Lung (tissue), 12 donors: ENCODE data around the gene DISC1. TPM values are rescaled to one million over a fixed set of nuclear protein-coding genes. Genes with fewer than 3 reads are reported as not detected.

ENCODE experiments used
- ATAC-seq: fragments of 200-7000 bp; cut with Tn5 transposase; one replicate; pipeline ENCODE4 v1.9.1; 2020; ENCODE audit warnings: moderate number of reproducible peaks; ENCODE audit not compliant: insufficient read depth, low FRiP score
- DNase-seq, 3 donors: peaks; one replicate each; pipeline ENCODE4 v3.0.0-alpha.2; 2013 to 2017
- H3K27ac ChIP-seq, 2 donors: one replicate each; pipeline ENCODE4 v1.5.1; 2013; ENCODE audit warnings: mild to moderate bottlenecking in 2 of 2, moderate library complexity in 2 of 2, control low read depth in 1 of 2, inconsistent platforms in 1 of 2, low read depth in 1 of 2, low read length in 1 of 2
- H3K27me3 ChIP-seq, 3 donors: one replicate each; pipeline ENCODE4 v1.5.1; 2013; ENCODE audit warnings: low read length in 2 of 3; ENCODE audit not compliant: control insufficient read depth in 3 of 3, insufficient read depth in 3 of 3
- H3K36me3 ChIP-seq, 4 donors: one replicate each; pipeline ENCODE4 v1.5.1; 2013; ENCODE audit warnings: low read length in 4 of 4, mild to moderate bottlenecking in 1 of 4, moderate library complexity in 1 of 4; ENCODE audit not compliant: control insufficient read depth in 4 of 4, insufficient read depth in 4 of 4
- H3K4me1 ChIP-seq, 5 donors: one replicate each; pipeline ENCODE4 v1.5.1; 2013; ENCODE audit warnings: low read length in 5 of 5, mild to moderate bottlenecking in 2 of 5, moderate library complexity in 1 of 5; ENCODE audit not compliant: control insufficient read depth in 5 of 5, insufficient read depth in 5 of 5
- H3K4me3 ChIP-seq: one replicate; pipeline ENCODE4 v1.5.1; 2013; ENCODE audit warnings: mild to moderate bottlenecking, control low read depth, moderate library complexity
- H3K9ac ChIP-seq, 2 donors: one replicate each; pipeline ENCODE4 v1.5.1; 2013; ENCODE audit warnings: low read length in 2 of 2, control low read depth in 1 of 2; ENCODE audit not compliant: insufficient read depth in 1 of 2
- H3K9me3 ChIP-seq, 4 donors: one replicate each; pipeline ENCODE4 v1.5.1; 2013; ENCODE audit warnings: low read length in 3 of 4, mild to moderate bottlenecking in 1 of 4, moderate library complexity in 1 of 4; ENCODE audit not compliant: control insufficient read depth in 4 of 4, insufficient read depth in 3 of 4
- WGBS, 2 donors: extraction: QIAGEN DNeasy Blood & Tissue Kit; methylation state at CpG; one replicate each; pipeline ENCODE4 v1.1.7; 2013; 5-methylcytosine and 5-hydroxymethylcytosine counted together
- polyA plus RNA-seq, 2 donors: library from polyadenylated mRNA; stranded (reverse); fragments of 200-250 nt; gene quantifications; one replicate each; pipeline ENCODE4 v1.2.1, GENCODE V29; 2013
- total RNA-seq, 2 donors: library from RNA; depleted of rRNA in 1 of 2; stranded (reverse); fragments of >200 nt in 1 of 2; gene quantifications; one replicate each; pipeline ENCODE4 v1.2.1, GENCODE V29; 2014 to 2021
- TF ChIP-seq, protein P1 (sequence below): IDR thresholded peaks from 2 replicates; pipeline ENCODE4 v1.5.1; 2012; ENCODE audit warnings: mild to moderate bottlenecking; ENCODE audit errors: control extremely low read depth, extremely low read depth
- donor health status: control.
- donor health status: control.
- donor health status: Bipolar disorder and iron deficiency.
- donor health status: healthy.
- donor health status: DM: yes; HTN: yes; CAD: no.

Gene DISC1
- total and polyA plus RNA-seq, 4 donors, result 0.98 to 32.9 (median 6.1) TPM

DNA sequence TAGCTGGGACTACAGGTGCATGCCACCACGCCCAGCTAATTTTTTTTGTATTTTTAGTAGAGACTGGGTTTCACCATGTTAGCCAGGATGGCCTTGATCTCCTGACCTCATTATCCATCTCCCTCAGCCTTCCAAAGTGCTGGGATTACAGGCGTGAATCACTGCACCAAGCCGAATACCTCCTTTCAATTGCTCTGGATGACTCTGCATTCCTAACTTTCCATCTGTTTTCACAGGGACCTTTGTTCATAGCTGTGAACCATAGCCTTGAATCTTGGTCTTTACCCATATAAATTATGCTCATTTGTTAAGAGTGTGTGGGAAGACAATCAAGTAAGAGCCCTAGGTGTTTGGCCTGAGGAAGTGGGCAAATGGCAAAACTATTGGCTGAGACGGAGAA, 422.7 kb downstream of the DISC1 start:
- TF ChIP-seq, protein P1, sequence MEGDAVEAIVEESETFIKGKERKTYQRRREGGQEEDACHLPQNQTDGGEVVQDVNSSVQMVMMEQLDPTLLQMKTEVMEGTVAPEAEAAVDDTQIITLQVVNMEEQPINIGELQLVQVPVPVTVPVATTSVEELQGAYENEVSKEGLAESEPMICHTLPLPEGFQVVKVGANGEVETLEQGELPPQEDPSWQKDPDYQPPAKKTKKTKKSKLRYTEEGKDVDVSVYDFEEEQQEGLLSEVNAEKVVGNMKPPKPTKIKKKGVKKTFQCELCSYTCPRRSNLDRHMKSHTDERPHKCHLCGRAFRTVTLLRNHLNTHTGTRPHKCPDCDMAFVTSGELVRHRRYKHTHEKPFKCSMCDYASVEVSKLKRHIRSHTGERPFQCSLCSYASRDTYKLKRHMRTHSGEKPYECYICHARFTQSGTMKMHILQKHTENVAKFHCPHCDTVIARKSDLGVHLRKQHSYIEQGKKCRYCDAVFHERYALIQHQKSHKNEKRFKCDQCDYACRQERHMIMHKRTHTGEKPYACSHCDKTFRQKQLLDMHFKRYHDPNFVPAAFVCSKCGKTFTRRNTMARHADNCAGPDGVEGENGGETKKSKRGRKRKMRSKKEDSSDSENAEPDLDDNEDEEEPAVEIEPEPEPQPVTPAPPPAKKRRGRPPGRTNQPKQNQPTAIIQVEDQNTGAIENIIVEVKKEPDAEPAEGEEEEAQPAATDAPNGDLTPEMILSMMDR, result no peak
- H3K27me3 ChIP-seq, result no peaks in the 10 kb centered on the region
- H3K4me1 ChIP-seq, result peaks cover 0 to 12% (median 0%) of the 10 kb centered on the region in 5 donors
- H3K9me3 ChIP-seq, result no peaks in the 10 kb centered on the region
- no peaks in the 10 kb centered on the region for H3K36me3 ChIP-seq
- H3K27ac ChIP-seq, result no peak overlapping the region
- DNase-seq, result no peak
- no peak overlapping the region for H3K4me3 ChIP-seq
- no peak for ATAC-seq
- WGBS, 2 donors, result 94 to 96% methylated on average over 4 of the region's 4 CpGs
- no peak overlapping the region for H3K9ac ChIP-seq

DNA sequence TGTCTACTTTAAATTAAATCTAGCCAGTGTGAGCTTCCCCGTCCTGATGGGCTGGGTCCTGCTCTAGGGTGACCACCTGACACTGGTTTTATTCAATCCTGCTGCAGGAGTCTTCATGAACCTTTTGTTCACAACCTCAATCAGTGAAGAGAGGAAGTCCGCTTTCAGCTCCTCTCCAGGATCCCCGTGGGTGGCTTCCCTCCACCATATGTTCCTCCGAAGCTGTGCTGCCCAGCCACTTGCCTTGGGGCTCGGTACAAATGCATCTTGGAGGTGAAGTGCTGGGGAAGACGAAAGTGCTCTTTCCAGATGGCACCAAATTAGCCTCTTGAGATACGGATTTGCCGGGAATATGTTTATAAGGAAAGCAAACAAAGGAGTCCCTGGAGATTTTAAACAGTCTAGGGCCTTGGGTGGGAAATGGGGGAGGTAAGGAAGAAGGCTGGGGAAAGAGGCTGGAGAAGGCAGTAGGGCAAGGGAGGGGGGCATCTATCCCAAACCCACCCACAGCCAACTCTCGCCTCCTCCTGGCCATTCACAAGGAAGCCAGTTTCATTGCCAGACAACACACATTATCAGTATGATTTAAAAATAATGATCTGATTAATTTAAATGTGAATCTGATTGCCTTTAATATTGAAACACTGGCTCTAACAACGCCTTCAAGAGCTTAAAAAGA, 430.8 kb downstream of the DISC1 start:
- Histone ChIP-seq H3K27me3 (no peaks in the 10 kb centered on the region), H3K9me3 (peaks cover 0 to 2% (median 0%) of the 10 kb centered on the region in 4 donors), H3K4me1 (peaks cover 0 to 4% (median 0%) of the 10 kb centered on the region in 5 donors), H3K9ac (no peak overlapping the region), H3K4me3 (no peak overlapping the region), H3K27ac (no peak overlapping the region), H3K36me3 (no peaks in the 10 kb centered on the region)
- ATAC-seq, result no peak
- DNase-seq, result no peak
- 68 to 74% methylated on average over 10 of the region's 10 CpGs for WGBS, 2 donors
- TF ChIP-seq, protein P1, result no peak

- no peaks in the 10 kb centered on the region for H3K36me3 ChIP-seq
- no peaks in the 10 kb centered on the region for H3K27me3 ChIP-seq
- peaks cover 0 to 4% (median 0%) of the 10 kb centered on the region in 5 donors for H3K4me1 ChIP-seq
- H3K9ac ChIP-seq, result no peak overlapping the region
- no peak overlapping the region for H3K27ac ChIP-seq
- no peak for DNase-seq
- H3K9me3 ChIP-seq, result peaks cover 0 to 2% (median 0%) of the 10 kb centered on the region in 4 donors
- TF ChIP-seq, protein P1, result no peak
- no peak for ATAC-seq
- no peak overlapping the region for H3K4me3 ChIP-seq
- WGBS, 2 donors, result 73 to 80% methylated on average over 1 of the region's 1 CpG
These were observed 431.3 kb downstream of the DISC1 start for GRCh38 chr1:232057896-232058274.
